Mucosa of rectum (tissue), 2 donors: ENCODE results near the gene GIPC3.
A peak's percentile ranks its signal among the peaks of the same experiment; 100 is the strongest.

ENCODE experiments used
- H3K27ac ChIP-seq, 2 donors: one replicate each; pipeline ENCODE4 v1.7.0; 2013; ENCODE audit warnings: inconsistent platforms in 2 of 2, low read depth in 2 of 2, low read length in 2 of 2
- H3K27me3 ChIP-seq, 2 donors: one replicate each; pipeline ENCODE4 v1.7.0; 2013; ENCODE audit warnings: low read length in 2 of 2; ENCODE audit not compliant: control insufficient read depth in 2 of 2, insufficient read depth in 2 of 2
- H3K36me3 ChIP-seq, 2 donors: one replicate each; pipeline ENCODE4 v1.7.0; 2013; ENCODE audit warnings: low read length in 2 of 2; ENCODE audit not compliant: control insufficient read depth in 2 of 2, insufficient read depth in 2 of 2
- H3K4me1 ChIP-seq, 2 donors: one replicate each; pipeline ENCODE4 v1.7.0; 2013; ENCODE audit warnings: low read length in 2 of 2, mild to moderate bottlenecking in 1 of 2; ENCODE audit not compliant: control insufficient read depth in 2 of 2, insufficient read depth in 2 of 2
- H3K4me3 ChIP-seq, 2 donors: one replicate each; pipeline ENCODE4 v1.7.0; 2013; ENCODE audit warnings: low read length in 2 of 2
- H3K9ac ChIP-seq, 2 donors: one replicate each; pipeline ENCODE4 v1.7.0; 2013; ENCODE audit warnings: low read length in 2 of 2, low read depth in 1 of 2, mild to moderate bottlenecking in 1 of 2
- H3K9me3 ChIP-seq, 2 donors: one replicate each; pipeline ENCODE4 v1.7.0; 2013; ENCODE audit warnings: low read length in 2 of 2; ENCODE audit not compliant: control insufficient read depth in 2 of 2
- donor health status: healthy.
- donor health status: Normal muscosa, but diverticular disease.

Gene GIPC3

DNA sequence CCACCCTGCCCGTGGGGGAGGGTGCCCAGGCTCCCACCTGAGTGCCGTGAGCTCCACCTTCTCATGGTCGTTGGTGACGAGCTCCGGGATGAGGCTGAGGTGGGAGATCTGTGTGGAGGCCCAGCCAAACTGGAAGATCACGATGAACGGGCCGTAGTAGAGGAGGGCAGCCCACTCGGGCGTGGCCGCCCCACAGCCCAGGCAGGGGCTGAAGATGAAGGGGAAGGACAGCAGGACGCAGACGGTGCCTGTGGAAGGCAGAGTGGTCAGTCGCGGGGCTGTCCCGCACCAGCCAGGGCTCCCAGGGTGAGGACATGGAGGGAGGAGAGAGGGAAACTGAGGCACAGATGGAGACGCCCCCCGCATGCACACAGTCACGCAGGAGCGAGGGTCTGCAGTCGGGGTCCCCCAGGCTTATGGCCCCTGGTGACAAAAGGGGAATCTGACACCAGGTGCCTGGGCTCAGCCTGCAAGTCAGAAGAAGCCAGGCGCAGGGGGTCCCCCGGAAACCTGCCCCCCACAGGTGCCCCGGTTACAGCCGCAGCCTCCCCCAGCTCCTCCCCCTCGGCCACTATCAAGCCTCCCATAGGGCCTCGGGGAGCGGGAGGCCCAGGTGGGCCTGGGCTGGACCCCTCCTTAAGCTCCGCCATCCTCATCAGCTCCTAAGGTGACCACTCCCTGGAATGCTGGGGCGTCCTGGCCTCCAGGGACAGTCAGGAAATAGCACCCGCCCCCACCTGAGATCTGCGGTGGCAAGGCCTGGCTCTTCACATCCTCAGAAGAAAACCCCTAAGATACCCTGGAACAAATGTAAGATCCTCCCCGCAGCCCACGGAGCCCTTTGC is 34.1 kb upstream of the GIPC3 start:
- peaks cover 3 to 4% of the 10 kb centered on the region in 2 donors for H3K4me1 ChIP-seq
- no peak overlapping the region for H3K9ac ChIP-seq
- no peak overlapping the region for H3K4me3 ChIP-seq
- H3K36me3 ChIP-seq: peaks cover 0 to 5% of the 10 kb centered on the region in 2 donors
- no peak overlapping the region for H3K27ac ChIP-seq
- no peaks in the 10 kb centered on the region for H3K27me3 ChIP-seq
- no peaks in the 10 kb centered on the region for H3K9me3 ChIP-seq

- Histone ChIP-seq H3K4me3 (no peak overlapping the region), H3K27ac (no peak overlapping the region), H3K27me3 (no peaks in the 10 kb centered on the region), H3K4me1 (peaks cover 9% of the 10 kb centered on the region in 2 donors), H3K9ac (no peak overlapping the region), H3K9me3 (no peaks in the 10 kb centered on the region), H3K36me3 (peaks cover 0 to 5% of the 10 kb centered on the region in 2 donors)
Measured at GRCh38 chr19:3551792-3552095, 33.5 kb upstream of the GIPC3 start.

DNA sequence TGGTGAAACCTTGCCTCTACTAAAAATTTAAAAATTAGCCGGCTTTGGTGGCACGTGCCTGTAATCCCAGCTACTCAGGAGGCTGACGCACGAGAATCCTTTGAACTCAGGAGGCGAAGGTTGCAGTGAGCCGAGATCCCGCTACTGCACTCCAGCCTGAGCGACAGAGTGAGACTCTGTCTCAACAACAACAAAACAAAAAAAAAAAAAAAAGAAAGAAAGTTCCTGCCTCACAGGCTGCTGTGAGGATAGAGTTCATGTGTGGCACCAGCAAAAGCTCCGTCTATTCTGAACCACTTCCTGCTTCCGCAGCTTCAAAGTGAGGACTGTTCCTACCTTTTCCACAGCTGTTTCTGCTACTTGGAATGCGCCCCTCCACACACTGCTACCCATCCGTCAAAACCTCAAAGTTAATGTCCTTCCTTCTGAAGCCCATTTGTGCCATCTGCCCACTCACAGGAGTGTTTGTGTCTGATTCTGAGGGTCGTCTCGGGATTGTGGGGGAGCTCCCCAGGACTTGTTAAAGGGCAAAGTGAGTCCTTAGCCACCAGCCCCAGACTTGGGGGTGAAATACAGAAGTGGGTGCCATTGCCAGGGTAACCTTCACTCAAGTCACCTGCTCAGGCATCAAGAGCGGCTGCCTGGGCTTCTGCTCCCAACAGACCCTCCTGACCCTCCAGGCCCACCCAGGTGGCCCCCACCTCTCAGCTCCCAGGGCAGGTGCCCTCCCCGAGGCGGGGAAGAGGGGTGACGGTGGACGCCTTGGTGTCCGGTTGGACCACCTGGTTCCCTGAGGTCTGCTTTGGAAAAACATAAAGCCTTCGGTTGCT is 30.8 kb upstream of the GIPC3 start:
- H3K9ac ChIP-seq: no peak overlapping the region
- peak overlapping the region; percentile 51 to 65 for H3K27ac ChIP-seq

GRCh38 chr19:3555653-3556422 is 29.4 kb upstream of the GIPC3 start:
- Histone ChIP-seq H3K4me3 (peak overlapping the region; percentile 81 to 82), H3K4me1 (peaks cover 12 to 13% of the 10 kb centered on the region in 2 donors)

More for the DNA sequence above, 30.8 kb upstream of the GIPC3 start:
- Histone ChIP-seq H3K27me3 (no peaks in the 10 kb centered on the region), H3K4me1 (peaks cover 12 to 13% of the 10 kb centered on the region in 2 donors), H3K4me3 (peak overlapping the region; percentile 23 to 37), H3K9me3 (no peaks in the 10 kb centered on the region), H3K36me3 (peaks cover 0 to 3% of the 10 kb centered on the region in 2 donors)

GRCh38 chr19:3556423-3556977 is 28.8 kb upstream of the GIPC3 start:
- peak overlapping the region in 1 of 2 donors; percentile 39 for H3K27ac ChIP-seq
- peaks cover 12 to 13% of the 10 kb centered on the region in 2 donors for H3K4me1 ChIP-seq
- H3K27me3 ChIP-seq: no peaks in the 10 kb centered on the region
- H3K9ac ChIP-seq: peak overlapping the region; percentile 55 to 83
- no peaks in the 10 kb centered on the region for H3K36me3 ChIP-seq
- H3K9me3 ChIP-seq: no peaks in the 10 kb centered on the region
- H3K4me3 ChIP-seq: peak overlapping the region; percentile 81 to 82

More at GRCh38 chr19:3555653-3556422, 29.4 kb upstream of the GIPC3 start:
- H3K27me3 ChIP-seq: no peaks in the 10 kb centered on the region
- H3K9me3 ChIP-seq: no peaks in the 10 kb centered on the region
- H3K9ac ChIP-seq: peak overlapping the region in 1 of 2 donors; percentile 83
- H3K27ac ChIP-seq: no peak overlapping the region
- H3K36me3 ChIP-seq: peaks cover 0 to under 1% of the 10 kb centered on the region in 2 donors

- Histone ChIP-seq H3K4me1 (peaks cover 12 to 13% of the 10 kb centered on the region in 2 donors), H3K27me3 (no peaks in the 10 kb centered on the region), H3K27ac (peak overlapping the region; percentile 29 to 39), H3K4me3 (peak overlapping the region; percentile 81 to 82), H3K9me3 (no peaks in the 10 kb centered on the region), H3K9ac (peak overlapping the region; percentile 55 to 83), H3K36me3 (no peaks in the 10 kb centered on the region)
Measured at GRCh38 chr19:3556978-3557460, 28.3 kb upstream of the GIPC3 start.

DNA sequence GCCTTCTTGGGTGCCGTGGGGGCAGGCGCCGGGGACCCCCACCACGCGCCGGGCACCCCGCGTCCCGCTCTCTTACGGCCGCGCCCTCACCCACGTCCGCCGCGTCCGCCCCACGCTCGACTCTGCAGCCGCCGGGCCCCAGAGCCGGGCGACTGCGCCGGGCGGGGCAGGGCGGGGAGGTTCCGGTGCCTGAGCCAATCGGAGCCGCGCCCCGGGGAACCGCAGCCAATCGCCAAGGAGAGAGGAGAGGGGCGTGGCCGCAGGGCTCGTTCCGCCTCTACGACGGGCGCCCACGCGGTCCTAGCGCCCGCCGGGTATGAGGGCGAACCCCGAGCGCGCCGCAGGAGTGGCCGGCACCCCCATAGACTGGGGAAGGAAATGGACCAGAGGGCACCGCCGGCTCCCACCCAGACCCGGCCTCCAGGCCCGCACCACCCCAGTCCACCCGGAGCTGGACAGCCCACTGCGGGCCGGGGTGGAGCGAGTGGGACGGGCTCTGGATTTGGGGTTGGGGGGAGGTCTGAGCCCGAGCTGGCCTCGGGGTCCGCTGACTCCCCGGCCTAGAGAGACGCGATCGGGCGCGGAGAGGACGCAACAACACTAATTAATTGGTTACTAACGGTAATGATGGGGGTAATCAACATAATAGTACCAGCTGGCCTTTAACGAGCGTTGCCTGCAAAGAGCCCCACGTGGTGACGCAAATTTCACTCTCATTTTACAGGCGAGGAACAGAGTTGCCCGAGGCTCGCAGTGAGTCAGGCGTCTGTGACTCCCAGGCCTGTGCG is 27.6 kb upstream of the GIPC3 start, which contains the start of gene MFSD12:
Gene MFSD12 (minus strand): TSS at position 126 of the 788 bp plus-strand sequence. CDS start 183 bp downstream, outside the sequence.
- H3K4me3 ChIP-seq: peak within 1 kb of the TSS; percentile 81 to 82
- H3K36me3 ChIP-seq: no peaks in the 10 kb centered on the region
- H3K27me3 ChIP-seq: no peaks in the 10 kb centered on the region
- peak within 1 kb of the TSS; percentile 71 to 80 for H3K27ac ChIP-seq
- peaks cover 12 to 13% of the 10 kb centered on the region in 2 donors for H3K4me1 ChIP-seq
- H3K9me3 ChIP-seq: no peaks in the 10 kb centered on the region
- H3K9ac ChIP-seq: peak within 1 kb of the TSS; percentile 55 to 83

DNA sequence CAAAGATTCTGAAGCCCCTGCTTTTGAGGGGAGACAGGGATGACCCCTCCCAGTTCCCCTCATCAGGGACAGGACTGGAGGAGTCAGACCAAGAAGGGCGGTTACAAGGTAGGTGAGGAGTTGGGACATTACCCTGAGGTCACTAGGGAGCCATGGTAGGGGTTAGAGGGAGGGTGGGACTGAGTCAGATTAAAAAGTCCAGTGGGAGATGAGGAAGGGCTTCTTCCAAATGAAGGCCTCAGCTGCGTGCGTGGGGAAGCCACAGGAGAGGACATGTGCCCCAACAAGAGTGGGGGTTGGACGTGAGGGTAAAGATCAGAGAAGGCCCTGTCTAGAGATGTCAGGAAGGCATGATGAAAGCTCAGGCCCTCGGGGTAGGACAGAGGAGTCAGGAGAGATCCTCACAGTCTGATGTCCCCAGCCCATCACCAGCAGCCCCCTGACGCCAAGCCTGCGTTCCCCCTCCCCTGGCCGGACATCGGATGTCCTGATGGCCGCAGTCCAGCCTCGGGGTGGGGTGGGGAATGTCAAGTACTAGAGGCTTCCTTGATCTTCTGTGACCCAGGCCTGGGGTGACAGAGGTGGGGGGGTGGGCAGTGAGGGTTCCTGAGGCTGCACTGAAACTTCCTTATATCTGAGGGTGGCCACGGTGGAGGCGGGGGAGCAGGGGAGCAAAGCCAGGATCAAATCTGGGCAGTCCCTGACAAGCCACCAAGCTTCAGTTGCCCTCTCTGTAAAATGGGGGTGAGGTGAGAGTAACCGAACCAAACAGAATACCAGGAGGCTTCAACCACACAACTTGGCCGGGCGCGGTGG is 21.4 kb upstream of the GIPC3 start:
- Histone ChIP-seq H3K9me3 (no peaks in the 10 kb centered on the region), H3K4me3 (no peak overlapping the region), H3K36me3 (no peaks in the 10 kb centered on the region), H3K27ac (no peak overlapping the region), H3K9ac (no peak overlapping the region), H3K4me1 (no peaks in the 10 kb centered on the region), H3K27me3 (no peaks in the 10 kb centered on the region)
